HL-60 (cell line): ENCODE results near the gene TRIML2.

Experiments used
- CTCF ChIP-seq: IDR thresholded peaks from one replicate; pipeline ENCODE4 v1.5.1; 2011; ENCODE audit warnings: low read length, control low read depth, inconsistent platforms; ENCODE audit not compliant: insufficient read depth
- POLR2AphosphoS5 ChIP-seq: IDR thresholded peaks from 2 replicates; pipeline ENCODE4 v1.6.1; 2012; ENCODE audit warnings: low read depth

- TF ChIP-seq CTCF, result no peak
- no peak for TF ChIP-seq POLR2AphosphoS5
Observed at GRCh38 chr4:188147776-188148175, 38.4 kb upstream of the TRIML2 start.
